Measurements from ENCODE around the gene SP3.

Gene SP3

DNA sequence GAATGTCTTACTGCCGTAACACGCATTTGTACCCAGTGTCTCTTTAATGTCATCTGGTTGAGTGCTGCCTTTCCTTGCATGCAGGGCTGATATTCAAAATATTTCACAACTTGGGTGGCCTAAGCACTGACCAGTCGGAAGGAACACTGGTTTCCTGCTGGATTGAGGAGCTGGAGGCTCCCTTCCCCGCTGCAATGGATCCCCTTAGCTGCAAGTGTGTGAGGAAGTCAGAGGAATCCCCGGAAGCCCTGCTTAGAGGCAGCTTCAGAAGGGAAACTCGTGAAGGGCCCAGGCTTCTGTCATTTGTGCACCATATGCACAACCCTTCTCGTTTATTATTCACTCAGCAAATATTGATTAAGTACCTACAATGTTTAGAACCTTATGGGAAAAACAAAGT lies 33.2 kb upstream of the SP3 start:
- no peak for DNase-seq (ENCODE audit: low spot score)
- TF ChIP-seq, protein P1, sequence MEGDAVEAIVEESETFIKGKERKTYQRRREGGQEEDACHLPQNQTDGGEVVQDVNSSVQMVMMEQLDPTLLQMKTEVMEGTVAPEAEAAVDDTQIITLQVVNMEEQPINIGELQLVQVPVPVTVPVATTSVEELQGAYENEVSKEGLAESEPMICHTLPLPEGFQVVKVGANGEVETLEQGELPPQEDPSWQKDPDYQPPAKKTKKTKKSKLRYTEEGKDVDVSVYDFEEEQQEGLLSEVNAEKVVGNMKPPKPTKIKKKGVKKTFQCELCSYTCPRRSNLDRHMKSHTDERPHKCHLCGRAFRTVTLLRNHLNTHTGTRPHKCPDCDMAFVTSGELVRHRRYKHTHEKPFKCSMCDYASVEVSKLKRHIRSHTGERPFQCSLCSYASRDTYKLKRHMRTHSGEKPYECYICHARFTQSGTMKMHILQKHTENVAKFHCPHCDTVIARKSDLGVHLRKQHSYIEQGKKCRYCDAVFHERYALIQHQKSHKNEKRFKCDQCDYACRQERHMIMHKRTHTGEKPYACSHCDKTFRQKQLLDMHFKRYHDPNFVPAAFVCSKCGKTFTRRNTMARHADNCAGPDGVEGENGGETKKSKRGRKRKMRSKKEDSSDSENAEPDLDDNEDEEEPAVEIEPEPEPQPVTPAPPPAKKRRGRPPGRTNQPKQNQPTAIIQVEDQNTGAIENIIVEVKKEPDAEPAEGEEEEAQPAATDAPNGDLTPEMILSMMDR (IDR thresholded peaks at IDR 0.05; ENCODE audit: borderline replicate concordance, control extremely low read depth, extremely low read depth, insufficient read depth, missing control alignments) = no peak
- in situ Hi-C loops (cut with MboI; ENCODE audit: low sequenced_read_pairs, unreplicated experiment) = no loop called here

DNA sequence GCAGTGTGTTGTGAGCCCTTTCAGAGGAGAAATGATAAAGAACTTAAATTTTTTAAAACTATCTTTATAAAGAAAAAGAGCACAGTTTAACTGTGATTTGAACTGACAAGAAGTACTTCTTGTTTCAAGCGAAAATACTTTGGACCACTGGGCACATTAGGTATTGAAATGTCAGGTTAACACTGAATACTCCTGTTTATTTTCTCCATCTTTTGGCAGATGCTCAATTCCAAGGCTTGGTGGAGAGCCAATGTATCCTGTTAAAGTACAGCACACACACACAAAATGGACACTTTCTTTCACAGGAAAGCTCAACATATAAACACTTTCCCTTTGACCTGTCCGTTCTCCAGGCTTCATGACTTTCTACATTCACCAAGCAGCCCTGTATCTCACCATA lies 32.6 kb upstream of the SP3 start:
- TF ChIP-seq, protein P1 (IDR thresholded peaks at IDR 0.05; ENCODE audit: borderline replicate concordance, control extremely low read depth, extremely low read depth, insufficient read depth, missing control alignments) = no peak
- DNase-seq (ENCODE audit: low spot score) = no peak
- in situ Hi-C loops (cut with MboI; ENCODE audit: low sequenced_read_pairs, unreplicated experiment) = no loop called here

DNA sequence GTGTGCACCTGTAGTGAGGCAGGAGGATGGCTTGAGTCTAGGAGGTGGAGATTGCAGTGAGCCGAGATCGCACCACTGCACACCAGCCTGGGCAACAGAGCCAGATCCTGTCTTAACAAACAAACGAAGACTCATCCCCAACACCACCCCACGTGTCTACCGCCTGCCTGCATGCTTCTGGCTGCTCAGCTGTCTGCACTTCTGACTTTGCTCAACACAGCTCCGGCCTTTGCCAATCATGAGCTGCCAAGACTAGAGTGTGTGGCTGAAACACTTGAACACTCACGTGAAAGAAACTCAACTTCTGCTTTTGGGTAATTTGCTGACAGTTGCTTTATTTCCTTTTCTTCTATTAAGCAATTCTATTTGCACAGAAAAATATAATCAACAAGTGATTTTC lies 32.1 kb upstream of the SP3 start:
- peak; percentile 39 for DNase-seq (ENCODE audit: low spot score)
- in situ Hi-C loops (cut with MboI; ENCODE audit: low sequenced_read_pairs, unreplicated experiment) = no loop called here
- TF ChIP-seq, protein P1 (IDR thresholded peaks at IDR 0.05; ENCODE audit: borderline replicate concordance, control extremely low read depth, extremely low read depth, insufficient read depth, missing control alignments) = no peak

DNA sequence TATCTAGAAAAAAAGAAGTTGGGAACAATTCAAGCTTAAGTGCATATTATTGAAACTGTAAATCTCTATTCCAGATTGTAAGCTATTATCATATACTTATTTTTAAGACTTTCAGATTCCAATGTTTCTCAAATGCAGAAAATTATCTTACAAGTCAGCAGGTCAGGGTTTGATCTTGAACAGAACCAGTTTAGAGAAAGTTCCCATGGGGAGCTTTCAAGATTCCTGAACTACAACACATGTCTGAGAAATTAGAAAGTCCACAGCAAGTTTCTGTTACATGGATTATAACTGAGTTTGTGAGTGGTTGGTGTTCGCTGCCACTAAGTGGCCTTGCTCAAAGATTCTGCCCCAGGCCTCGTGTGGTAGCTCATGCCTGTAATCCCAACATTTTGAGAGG lies 31.6 kb upstream of the SP3 start:
- TF ChIP-seq, protein P1 (IDR thresholded peaks at IDR 0.05; ENCODE audit: borderline replicate concordance, control extremely low read depth, extremely low read depth, insufficient read depth, missing control alignments) = no peak
- in situ Hi-C loops (cut with MboI; ENCODE audit: low sequenced_read_pairs, unreplicated experiment) = no loop called here
- DNase-seq (ENCODE audit: low spot score) = no peak

DNA sequence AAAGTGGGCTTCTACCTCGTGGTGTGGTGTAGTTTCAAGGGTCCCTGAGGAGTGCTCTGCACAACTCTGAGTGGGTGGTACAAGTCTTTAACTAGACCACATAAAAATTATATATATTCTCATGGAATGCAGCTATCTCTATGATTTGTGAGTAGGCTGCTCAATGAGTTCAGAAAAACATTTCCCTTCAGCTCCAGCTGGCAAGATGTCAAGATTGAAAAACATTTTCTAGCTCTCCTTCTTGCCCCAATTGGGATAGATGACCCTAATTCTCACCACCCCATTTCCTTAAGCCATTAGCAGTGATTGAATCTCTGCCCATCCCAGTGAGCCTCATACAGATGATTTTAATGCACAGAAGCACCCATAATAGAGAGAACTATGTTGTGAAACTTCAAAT lies 28.3 kb upstream of the SP3 start:
- TF ChIP-seq, protein P1 (IDR thresholded peaks at IDR 0.05; ENCODE audit: borderline replicate concordance, control extremely low read depth, extremely low read depth, insufficient read depth, missing control alignments) = no peak
- in situ Hi-C loops (cut with MboI; ENCODE audit: low sequenced_read_pairs, unreplicated experiment) = no loop called here
- no peak for DNase-seq (ENCODE audit: low spot score)

DNA sequence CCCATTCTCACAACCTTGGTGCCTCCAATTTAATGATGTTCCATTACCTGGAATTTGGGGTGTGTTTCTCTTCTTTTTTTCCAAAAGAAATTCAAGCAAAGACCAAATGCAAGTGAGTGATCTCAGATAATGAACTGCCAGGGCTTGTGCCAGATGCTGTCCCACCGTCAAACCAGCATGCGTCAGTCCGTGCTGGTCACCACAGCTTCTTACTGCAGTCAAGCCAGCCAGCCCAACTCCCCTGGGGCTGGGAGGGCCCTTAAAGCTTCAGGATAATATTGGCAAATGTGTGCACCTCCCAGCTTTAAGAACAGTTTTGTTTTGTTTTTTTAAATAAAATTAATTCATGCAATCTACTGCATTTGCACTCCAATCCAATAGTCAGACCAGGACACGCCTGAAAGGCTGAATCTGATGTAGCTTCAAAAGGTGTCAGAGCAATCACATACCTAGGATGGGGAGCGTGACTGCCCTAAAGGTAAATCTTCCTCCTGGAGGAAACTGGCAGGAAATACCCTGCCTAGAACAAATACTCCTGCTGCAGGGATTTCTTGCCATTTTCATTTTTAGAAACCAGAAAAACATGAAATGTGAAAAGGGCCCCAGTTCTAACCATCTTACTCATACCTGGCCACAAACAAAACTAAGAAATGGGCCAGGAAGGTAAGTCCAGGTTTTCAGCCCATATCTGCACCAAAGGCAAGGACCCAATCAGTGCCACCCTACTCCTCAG lies 26.8 kb upstream of the SP3 start:
- no peak for DNase-seq (ENCODE audit: low spot score)
- TF ChIP-seq, protein P1 (IDR thresholded peaks at IDR 0.05; ENCODE audit: borderline replicate concordance, control extremely low read depth, extremely low read depth, insufficient read depth, missing control alignments) = no peak
- in situ Hi-C loops (cut with MboI; ENCODE audit: low sequenced_read_pairs, unreplicated experiment) = no loop called here
